ENCODE results near the gene MOB1B.

DNA sequence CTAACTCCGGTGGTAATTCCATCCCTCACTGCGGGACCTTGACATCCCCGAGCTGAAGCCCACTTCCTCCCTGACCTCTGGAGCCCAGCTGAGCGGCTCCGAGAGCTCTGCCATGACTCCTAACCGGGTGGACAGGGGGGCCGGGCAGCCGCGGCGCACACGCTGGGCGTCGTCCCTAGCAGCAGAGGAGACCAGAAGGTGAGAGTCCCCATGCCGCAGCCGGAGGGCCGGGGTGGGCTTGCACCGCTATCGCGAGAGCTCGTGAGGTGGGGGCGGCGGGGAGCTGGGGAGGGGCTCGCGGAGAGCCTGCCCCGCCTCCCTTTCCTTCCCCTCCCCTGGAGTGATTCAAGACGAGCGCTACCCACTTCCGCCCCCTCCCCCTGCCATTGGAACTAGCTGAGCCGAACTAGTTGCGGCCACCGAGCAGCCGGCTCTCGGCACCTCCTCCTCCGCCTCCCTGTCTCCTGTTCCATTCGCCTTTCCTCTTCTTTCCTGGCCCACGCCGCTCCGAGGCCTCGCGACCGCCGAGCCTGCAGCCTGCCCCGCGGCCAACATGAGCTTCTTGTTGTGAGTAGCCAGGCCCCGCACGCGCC is at the start of gene MOB1B:
- TF ChIP-seq, protein P1, sequence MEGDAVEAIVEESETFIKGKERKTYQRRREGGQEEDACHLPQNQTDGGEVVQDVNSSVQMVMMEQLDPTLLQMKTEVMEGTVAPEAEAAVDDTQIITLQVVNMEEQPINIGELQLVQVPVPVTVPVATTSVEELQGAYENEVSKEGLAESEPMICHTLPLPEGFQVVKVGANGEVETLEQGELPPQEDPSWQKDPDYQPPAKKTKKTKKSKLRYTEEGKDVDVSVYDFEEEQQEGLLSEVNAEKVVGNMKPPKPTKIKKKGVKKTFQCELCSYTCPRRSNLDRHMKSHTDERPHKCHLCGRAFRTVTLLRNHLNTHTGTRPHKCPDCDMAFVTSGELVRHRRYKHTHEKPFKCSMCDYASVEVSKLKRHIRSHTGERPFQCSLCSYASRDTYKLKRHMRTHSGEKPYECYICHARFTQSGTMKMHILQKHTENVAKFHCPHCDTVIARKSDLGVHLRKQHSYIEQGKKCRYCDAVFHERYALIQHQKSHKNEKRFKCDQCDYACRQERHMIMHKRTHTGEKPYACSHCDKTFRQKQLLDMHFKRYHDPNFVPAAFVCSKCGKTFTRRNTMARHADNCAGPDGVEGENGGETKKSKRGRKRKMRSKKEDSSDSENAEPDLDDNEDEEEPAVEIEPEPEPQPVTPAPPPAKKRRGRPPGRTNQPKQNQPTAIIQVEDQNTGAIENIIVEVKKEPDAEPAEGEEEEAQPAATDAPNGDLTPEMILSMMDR (IDR thresholded peaks at IDR 0.05) = peak in 6 of 7 experiments; percentile 12 to 59 (median 44)
- peak; percentile 37 to 75 (median 72) for TF ChIP-seq POLR2A (IDR thresholded peaks at IDR 0.05)

All from body of pancreas (tissue), 4 donors.